Measurements from ENCODE around the gene PBX4.

Gene PBX4

DNA sequence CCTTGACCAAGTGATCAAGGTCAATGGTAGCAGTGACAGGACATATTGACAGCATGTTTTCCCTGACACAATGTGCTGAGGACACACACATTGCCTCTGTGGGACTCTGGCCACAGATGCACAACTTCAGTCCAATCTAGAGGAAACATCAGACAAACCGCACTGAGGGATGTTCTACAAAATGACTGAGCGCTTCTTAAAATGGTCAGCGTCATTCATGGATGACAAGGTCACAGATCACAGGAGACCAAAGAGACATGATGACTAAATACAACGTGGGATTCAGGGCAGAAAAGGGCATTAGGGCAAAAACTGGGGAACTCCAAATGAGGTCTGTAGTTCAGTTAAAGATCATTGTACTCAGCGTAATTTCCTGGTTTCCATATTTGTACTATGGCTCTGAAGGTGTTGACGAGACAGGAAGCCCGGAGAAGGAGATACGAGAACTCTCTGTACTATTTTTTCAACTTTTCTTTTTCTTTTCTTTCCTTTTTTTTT lies 20.6 kb downstream of the PBX4 start:
- TF ChIP-seq, protein P1, sequence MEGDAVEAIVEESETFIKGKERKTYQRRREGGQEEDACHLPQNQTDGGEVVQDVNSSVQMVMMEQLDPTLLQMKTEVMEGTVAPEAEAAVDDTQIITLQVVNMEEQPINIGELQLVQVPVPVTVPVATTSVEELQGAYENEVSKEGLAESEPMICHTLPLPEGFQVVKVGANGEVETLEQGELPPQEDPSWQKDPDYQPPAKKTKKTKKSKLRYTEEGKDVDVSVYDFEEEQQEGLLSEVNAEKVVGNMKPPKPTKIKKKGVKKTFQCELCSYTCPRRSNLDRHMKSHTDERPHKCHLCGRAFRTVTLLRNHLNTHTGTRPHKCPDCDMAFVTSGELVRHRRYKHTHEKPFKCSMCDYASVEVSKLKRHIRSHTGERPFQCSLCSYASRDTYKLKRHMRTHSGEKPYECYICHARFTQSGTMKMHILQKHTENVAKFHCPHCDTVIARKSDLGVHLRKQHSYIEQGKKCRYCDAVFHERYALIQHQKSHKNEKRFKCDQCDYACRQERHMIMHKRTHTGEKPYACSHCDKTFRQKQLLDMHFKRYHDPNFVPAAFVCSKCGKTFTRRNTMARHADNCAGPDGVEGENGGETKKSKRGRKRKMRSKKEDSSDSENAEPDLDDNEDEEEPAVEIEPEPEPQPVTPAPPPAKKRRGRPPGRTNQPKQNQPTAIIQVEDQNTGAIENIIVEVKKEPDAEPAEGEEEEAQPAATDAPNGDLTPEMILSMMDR (IDR thresholded peaks at IDR 0.05; ENCODE audit: low read depth, low read length), result no peak
- no peak overlapping the region for H3K4me3 ChIP-seq (replicated peaks in 1 of 2; ENCODE audit: low read depth in 2 of 2, low read length in 2 of 2)
- peak; percentile 5 to 29 for DNase-seq (ENCODE audit: low read depth in 2 of 2)

DNA sequence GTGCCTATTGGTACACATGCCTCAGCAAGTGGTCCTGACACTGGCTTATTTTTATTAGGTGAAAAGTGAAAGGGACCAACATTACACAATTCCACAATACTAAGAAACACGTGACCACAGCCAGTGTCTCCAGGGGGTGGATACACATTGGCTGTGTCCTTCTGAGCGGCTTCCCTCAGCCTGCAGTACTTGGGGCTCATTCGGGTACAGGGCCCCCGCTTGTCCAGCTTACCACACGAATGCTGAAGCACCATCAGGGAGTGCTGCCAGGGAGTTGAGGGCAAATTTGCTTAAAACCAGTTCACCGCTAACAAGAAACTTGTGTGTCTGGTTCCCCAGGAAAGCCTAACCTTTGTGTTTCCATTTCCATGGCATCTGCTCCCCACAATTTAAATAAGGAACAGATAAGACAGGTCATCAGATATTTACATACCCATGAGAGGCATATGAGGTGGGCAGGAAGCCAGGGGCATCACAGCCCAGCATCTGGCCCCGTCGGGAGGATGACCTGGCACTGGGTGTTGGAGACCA lies 23.3 kb downstream of the PBX4 start:
- DNase-seq (ENCODE audit: low read depth in 2 of 2), result peak; percentile 34 to 39
- TF ChIP-seq, protein P1 (IDR thresholded peaks at IDR 0.05; ENCODE audit: low read depth, low read length), result no peak
- H3K4me3 ChIP-seq (replicated peaks in 1 of 2; ENCODE audit: low read depth in 2 of 2, low read length in 2 of 2), result no peak overlapping the region

DNA sequence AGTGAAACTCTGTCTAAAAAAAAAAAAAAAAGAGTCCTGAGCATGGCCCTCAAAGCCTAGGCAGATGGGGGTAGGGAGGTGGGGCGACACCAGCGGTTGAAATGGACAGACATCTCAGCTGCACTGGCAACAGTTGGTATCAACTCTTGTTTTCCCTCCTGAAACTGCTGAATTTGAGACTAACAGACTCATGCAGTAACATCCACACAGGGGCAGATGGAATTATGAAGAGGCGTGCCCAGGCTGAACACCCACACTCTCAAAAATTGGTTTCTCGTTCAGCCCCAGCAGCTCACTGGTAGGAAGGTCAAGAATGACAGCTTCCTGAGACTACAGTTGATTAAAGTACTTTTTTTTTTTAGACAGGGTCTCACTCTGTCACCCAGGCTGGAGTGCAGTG lies 24.1 kb downstream of the PBX4 start:
- TF ChIP-seq, protein P1 (IDR thresholded peaks at IDR 0.05; ENCODE audit: low read depth, low read length), result no peak
- no peak for DNase-seq (ENCODE audit: low read depth in 2 of 2)

DNA sequence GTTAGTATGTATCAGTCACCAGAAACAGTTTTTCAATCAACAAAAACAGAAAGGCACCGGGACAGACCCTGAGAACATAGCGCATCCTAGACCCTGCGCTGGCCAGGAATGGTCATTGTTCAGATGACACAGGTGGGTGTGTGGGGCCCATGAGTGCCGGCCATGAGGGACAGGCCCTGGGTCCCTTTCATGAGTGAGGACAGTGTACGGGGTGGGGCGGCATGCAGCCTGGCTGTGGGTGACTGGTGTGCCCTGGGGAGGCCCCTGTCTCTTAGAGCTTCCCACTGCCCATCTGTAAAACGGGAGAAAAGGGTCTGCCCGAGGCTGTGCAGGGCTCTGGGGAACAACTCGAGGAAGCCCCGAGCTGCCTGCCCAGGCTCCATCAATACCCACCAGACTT lies 25.8 kb downstream of the PBX4 start:
- no peak overlapping the region for H3K4me3 ChIP-seq (replicated peaks in 1 of 2; ENCODE audit: low read depth in 2 of 2, low read length in 2 of 2)
- TF ChIP-seq, protein P1 (IDR thresholded peaks at IDR 0.05; ENCODE audit: low read depth, low read length), result no peak
- no peak for DNase-seq (ENCODE audit: low read depth in 2 of 2)

More for the DNA sequence above, 24.1 kb downstream of the PBX4 start:
- no peak overlapping the region for H3K4me3 ChIP-seq (replicated peaks in 1 of 2; ENCODE audit: low read depth in 2 of 2, low read length in 2 of 2)

DNA sequence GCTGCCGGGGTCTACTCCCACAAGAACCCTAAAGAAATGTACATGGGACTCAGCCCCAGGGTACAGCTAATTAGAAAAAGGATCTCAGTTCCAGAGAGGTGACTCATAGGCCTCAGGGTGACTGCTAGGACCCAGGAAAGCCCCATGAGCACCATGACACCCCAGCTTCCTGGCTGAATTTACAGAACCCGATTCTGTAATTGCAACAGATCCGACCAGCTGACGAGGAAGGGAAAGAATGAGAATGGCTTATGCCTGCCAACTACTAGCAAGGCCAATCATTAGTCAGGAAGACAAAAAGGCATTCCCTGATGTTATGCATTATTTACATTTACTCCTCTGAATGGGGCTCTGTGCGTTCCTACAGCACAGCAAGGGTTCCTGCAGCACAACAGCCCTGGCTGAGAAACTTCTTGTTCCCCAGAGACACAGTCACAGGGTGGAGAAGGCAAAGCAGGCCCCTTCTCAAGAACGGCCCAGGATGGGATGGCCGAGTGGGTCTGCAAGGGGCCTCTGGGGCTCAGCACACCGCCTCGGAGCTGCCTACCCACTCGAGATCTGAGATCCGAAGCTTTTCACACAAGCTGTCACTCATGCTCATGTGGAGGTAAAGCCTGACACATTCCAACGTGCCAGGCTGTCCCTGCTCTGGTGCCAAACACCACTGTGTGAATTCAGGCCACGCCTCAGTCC lies 27.2 kb downstream of the PBX4 start:
- H3K4me3 ChIP-seq (replicated peaks in 1 of 2; ENCODE audit: low read depth in 2 of 2, low read length in 2 of 2), result no peak overlapping the region
- DNase-seq (ENCODE audit: low read depth in 2 of 2), result peak; percentile 89 to 98
- TF ChIP-seq, protein P1 (IDR thresholded peaks at IDR 0.05; ENCODE audit: low read depth, low read length), result no peak

DNA sequence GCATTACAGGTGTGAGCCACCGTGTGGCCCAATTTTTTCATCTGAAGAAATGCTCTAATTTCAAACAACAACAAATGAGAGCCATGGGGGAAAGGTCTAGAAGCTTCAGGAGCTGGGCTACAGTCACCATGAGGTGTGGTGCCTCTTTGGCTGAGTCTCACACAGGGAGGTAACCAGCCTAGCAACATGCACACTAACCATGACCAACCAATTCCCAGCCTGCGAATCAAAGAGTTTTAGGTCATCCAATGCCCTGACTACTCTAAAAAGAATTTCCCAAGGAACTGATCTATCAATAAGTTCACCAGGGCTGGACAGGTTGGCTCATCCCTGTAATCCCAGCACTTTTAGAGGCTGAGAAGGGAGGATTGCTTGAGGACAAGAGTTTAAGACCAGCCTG lies 29.9 kb downstream of the PBX4 start:
- DNase-seq (ENCODE audit: low read depth in 2 of 2), result peak in 1 of 2 donors; percentile 34
- TF ChIP-seq, protein P1 (IDR thresholded peaks at IDR 0.05; ENCODE audit: low read depth, low read length), result no peak
- no peak overlapping the region for H3K4me3 ChIP-seq (replicated peaks in 1 of 2; ENCODE audit: low read depth in 2 of 2, low read length in 2 of 2)
